ENCODE results near the gene NBEA.

NBEA gene

DNA sequence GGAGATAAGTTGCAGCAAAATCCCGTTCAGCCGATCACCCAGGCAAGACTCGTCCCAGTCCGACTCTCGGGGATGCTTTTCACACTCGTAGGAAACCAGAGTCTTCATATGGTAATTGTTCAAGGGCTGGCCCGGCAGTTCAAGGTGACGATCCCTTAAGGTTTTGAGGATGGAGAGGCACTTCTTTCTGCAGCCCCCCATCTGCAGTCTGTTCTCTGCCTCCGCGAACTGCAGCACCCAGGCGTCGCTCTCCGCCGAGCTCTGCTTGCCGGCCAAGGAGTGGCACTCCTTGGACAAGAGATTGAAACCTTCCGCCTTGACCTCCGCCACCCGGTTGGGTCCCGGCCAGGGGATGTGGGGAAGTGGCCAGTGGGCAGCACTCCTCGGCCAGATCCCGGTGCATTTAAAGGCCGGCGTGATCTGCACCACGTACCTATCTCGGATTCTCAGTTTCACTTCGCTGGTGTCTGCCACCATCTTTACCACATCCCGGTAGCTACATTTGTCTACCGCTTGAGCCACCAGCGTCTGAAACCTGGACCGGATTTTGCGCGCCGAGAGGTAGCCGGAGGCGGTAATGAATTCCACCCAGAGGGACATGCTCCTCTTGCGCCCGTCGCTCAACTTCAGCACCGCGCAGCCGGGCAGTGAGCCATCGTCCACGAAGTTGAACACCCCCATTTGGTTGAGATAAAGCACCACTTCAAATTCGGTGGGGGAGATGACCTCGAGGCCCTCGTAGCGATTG, 533.3 kb downstream of the NBEA start:
- DNase-seq (ENCODE audit: low spot score), result no peak

DNA sequence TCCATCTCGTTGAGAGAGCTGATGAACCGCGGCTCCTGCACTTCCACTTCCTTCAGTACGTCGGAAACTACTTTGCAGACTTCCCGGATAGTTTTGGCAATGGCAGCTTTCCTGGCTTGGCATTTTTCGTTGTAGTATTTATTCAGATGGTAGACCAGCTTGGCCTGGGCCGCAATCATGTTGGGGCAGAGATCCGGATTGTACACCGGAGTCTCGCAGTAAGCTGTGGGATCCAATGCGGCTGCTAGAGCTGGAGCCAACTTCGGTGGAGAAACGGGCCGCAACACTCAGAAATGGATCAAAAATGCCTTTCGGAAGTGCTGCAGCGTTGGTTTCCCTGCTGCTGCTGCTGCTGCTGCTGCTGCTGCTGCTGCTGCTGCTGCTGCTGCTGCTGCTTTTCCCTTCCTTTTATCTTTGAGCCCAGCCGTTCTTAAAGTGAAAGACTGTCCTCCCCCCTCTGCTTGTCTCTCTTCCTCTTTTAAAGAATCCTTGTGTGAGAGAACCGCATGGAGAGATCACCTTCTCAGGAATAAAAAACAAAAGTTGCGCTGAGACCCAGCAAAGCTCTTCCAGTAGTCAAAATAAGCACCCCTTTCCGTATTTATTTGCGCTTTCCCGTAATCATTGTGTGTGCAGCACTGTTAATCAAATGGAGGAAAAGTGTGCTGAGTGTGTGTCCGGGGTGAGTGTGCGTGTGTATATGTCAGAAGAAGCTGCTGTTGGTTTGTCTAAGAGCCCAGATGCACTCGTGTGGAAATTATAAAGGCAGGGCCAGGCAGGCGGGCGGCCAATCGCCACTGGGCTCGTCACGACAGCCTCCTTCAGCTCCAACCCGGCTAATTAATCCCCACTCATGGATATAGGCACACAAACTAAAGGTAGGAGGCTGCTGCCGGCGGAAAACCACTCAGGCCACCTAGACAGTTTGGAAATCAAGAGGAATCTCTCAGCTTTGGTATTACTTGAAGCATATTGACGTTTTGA, 534.2 kb downstream of the NBEA start, which contains the start of gene MAB21L1:
Gene MAB21L1 (minus strand): TSS at position 730 of the 984 bp plus-strand sequence. CDS start 551 bp downstream, at position 179.
- peak; percentile 57 for DNase-seq (ENCODE audit: low spot score)

DNA sequence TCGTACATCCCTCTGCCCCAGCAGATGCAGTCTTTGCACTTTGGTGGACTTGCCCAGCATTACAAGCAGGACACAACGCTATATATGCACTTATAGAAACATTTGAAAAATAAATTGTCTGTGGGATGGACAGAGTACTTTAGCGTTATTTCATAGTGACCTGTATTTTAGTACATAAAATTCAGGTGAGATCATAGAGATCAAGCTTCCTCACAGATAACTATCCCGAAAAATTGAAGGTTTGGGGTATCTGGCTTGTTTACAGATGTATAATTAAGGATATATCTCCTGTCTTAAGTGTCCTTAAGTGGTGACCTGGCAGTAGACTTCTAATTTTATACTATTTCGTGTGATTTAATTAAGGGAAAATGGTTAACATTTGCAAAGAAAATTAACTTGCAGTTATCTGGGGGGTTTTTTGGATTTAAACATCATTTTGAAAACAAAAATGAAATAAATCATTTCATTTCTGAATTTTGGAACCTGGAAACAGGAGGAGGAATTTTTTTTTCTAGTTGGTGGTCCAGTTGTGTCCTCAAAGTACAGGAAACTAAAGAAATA, 535.4 kb downstream of the NBEA start:
- DNase-seq (ENCODE audit: low spot score), result no peak

DNA sequence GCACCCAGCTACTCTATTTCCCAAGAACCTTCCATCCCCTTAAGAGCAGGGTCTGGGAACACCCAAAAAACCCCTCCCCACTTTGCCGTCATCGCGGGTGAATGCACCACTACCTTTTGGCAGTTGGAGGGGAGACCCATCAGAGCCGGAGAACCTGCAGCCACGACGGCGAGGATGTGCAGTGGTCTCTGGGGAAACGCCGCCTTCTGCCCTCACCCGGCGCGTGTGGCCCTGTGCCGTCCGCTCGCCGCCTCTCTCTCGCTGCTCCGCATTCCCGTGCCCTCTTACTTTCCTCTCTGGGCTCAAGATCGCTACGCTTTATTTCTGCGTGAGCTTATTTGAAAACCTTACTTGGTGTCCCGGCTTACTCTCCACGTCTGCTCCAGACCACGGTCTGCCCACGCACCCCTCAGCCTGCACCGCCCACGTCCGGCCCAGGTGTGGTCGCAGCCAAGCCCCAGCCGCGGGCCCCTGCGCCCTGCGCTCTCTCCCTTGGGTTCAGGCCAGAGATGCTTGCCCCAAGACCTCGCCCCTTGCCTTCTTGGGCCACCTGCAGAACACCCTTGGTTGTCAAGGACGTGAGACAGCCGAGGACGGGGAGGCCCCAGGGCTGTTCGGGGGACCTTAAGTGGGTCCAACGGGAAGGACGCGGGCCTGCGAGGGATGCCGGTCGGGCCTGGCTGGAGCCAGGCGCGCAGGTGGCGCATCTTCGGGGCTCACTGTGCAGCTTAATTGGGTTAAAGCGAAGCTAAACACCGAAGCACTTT, 536.4 kb downstream of the NBEA start:
- DNase-seq (ENCODE audit: low spot score), result no peak

DNA sequence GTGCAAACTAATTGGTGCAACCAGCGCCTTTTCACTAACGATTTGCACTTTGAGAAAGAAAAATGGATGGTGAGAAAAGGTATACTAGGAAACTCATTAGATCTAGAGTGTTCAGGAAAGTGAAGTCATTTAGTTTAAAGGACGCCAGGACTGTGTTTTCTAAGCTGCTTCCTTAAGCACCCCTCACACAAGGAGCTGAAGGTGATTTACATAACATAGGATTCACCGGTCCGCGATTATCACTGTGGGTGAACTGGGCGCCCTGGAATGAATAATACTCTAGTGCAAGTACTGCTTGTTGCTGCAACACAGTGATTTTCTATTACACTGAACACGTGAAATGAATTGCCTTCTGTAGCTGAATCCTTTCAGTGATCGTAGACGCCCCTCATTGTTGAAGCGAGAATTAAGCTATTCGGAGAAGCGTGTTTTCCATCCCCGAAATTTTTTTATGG, 537.0 kb downstream of the NBEA start:
- DNase-seq (ENCODE audit: low spot score), result no peak

DNA sequence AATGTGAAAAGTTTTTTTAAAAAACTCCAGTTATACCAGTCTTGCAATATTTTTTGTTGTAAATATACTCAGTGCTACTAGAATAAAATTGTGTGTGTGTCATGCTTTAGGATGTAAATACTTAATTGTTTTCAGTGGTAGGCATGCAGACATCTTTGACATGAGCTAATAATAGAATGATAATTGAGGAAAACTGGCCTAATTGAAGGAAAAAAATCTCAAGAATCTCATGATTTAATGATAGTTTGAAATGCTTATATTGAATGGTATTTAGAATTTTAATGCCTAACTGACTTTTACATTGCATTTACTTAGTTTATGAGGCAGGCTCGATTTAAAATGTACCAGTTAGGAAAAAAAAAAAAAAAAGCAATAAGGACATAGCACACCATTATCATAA, 537.6 kb downstream of the NBEA start:
- DNase-seq (ENCODE audit: low spot score), result no peak

DNA sequence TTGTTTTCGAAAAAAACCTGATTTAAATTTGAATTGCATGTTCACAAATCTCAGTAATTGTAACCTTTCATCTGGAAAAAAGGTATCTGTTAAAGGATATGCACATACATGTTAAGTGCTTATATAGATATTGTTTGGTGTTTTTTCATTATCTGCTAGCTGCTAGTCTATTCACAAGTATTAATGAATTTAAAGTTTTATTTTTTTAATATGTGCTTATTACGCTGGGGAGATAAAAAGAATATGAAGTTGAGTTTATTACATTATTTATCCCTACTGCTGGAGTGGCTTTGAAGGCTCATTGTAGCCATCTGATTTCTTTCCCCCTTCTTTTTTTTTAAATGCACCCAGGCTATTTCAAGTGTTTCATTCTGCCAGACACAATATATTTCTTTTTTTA, 538.3 kb downstream of the NBEA start:
- DNase-seq (ENCODE audit: low spot score), result no peak

DNA sequence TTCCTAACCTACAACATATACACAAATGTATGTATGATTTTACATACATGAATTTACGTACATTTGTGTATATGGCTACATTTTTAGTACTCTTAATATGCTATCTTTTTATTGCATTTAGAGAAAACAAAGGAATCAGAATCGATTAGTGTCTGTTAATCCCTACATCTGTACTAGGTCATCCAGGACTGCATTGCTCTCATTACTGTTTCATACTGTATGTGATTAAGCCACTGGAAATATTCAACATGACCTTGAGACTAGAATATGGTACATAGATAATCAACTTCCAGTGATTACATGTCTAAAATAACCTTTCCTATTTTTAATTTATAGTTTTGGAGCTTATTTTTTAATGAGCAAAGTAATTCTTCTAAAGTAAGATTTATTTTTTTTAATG, 539.7 kb downstream of the NBEA start:
- no peak for DNase-seq (ENCODE audit: low spot score)

DNA sequence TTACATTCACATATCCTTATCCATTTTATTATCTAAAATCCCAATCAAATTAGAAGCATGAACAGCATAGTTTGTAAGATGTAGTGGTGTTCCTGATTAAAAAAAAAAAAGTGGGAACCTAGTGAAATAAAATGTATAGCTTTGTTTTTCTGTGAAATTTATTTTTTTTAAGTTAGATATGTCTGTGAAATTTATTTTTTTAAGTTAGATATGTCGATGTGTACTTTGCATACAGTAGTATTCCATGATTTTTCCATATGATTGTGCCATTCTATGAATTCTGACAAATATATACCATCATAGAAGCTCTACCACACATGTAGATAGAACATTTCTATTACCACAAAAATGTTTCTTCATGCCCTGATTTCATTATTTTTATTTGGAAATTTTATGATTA, 540.5 kb downstream of the NBEA start:
- DNase-seq (ENCODE audit: low spot score), result no peak

DNA sequence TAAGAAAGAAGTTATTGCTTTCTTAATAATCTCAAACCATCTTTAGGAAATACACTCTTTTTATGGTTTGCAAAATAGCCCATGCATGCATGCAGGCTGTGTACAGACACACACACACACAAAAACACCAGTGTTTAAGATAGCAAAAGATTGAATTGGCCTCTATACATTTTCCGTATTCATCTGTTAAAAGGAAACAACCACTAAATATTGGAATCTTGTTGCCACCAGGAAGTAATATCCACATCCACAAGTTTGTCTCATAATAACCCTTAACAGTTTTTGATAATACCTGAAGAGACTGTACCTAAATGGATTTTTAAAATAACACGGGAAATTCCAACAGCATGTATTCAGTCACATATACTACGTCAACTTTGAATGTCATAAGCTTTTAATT, 541.7 kb downstream of the NBEA start:
- DNase-seq (ENCODE audit: low spot score), result no peak

DNA sequence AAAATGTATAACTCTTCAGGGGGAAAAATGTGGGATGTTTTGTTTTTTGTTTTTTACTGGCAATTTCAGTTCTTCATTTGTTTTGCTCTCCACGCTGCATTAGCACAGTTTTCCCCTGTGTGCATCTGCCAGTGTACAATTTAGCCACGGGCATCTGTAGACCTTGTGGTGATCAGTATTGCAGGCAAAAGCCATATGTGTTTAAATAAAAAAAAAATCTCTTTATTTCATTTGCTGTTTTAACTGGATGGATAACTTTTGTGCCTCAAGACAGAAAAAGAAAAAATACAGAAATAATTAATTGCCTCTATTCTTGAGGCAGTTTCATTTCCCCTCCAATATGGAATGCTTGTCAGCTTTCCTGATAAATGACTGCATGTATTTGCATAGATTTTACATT, 542.3 kb downstream of the NBEA start:
- no peak for DNase-seq (ENCODE audit: low spot score)

DNA sequence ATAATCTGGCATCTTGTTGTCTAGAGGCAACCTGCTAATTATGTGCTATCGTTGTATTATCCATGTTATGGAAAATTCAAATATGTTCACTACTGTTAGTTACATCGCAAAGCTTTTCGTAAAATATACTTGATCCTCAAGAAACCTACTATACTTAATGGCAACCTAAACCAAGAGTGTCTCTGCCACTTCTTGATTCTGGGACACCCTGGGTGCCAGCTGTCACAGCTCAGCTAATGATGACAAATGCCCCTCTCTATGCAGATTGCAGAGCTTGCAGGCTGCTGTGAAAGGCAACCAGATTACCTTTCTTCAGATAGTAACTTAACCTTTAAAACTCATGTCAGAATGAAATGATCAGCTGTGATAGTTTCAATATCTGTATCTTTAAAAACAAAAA, 543.4 kb downstream of the NBEA start:
- DNase-seq (ENCODE audit: low spot score), result no peak

DNA sequence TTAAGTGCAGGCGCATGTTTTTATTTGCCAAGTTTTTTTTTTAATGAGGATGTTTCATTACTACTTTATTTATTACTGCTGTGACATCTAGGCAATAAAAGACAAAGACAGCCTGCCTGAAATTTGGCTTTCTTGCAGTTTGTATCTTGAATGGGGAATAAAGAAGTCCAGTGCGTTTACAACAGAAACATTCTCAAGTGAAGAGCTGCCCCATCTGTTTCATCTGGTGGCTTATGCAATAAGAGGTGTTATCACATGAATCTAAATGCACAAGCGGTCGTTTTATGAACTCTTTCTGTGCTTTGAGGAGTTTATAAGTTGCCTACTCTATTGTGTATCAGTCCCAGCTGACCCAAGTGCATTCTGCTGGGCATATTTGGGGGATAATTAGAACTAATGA, 547.0 kb downstream of the NBEA start:
- no peak for DNase-seq (ENCODE audit: low spot score)

DNA sequence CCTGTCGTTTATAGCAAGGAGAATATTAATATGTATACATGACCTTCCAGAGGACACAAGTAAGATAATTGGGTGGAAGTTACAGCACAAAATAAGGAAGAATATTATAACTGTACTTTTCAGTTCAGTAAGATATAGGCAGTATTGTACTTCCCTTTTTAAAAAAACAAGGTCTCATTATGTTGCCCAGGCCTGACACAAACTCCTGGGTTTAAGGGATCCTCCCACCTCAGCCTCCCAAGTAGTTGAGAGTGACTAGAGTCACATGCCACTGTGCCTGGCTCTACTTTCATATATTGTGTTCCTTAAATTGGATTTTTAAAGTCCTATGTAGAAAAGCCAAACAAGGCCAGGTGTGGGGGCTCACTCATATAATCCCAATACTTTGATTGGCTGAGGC, 553.9 kb downstream of the NBEA start:
- DNase-seq (ENCODE audit: low spot score), result no peak

DNA sequence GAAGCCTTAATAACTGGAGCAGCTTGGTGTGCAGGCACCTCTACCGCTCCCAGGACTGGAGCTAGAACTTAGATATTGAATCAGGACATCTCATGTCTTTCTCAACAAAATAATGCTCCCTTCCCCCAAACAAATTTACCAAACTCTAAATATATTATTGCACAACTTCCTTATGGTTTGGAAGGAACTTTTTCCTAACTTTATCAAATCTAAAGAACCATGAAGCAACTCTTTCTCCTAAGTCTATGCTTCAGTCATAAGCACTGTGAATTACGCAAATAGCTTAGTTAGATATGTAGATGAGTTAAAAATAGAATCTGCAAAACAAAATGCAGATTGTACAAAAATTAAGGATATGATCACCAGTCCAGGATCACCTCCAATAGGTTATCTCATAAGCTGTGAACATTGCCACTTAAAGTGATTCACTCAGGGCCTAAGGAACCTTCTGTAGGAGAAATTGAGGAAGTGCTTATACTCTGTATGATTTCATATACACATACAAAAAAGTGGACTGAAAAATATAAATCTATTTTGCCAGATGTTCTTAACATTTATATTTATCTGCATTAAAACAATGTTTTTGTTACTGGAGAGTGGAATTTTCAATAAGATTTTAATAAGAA, 554.8 kb downstream of the NBEA start:
- DNase-seq (ENCODE audit: low spot score), result no peak

DNA sequence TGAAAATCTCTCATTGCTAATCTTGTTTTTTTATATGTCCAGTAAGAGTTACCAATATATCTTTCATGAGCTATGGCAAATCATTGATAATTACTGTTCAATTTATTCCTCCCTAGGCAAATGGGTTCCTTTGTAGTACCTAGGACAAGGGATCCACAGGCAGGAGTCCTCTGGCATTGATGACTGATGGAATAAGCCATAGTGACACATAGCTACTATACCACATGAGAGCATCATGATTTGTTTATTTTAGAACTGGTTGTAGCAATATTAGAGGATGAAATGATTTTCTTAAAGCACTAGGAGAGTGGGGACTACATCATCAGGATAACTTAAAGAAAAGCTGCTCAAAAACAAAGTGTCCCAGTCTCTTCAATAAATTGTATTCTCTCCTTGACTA, 556.2 kb downstream of the NBEA start:
- no peak for DNase-seq (ENCODE audit: low spot score)

DNA sequence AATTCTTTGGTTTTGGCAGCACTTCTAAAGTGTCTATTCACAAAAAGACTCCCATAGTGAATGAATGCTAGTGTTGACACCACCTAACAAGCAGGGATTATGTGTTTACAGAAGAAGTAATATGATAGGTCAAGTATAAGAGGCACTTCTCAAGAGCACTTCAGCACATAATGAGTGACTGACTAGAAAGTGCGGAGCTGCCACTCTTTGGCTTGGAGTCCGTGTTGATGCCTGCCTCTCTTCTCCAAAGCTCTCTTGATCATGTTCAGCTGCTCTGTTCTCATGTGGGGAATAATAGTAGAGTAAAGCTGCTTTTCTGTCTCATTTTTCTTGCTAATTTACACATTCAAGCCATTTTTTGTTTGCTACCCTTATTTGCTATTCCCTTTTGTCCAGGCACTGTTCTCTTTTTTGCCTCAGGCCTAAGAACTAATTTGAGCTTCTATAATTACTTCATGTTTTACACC, 557.2 kb downstream of the NBEA start:
- peak; percentile 20 for DNase-seq (ENCODE audit: low spot score)

DNA sequence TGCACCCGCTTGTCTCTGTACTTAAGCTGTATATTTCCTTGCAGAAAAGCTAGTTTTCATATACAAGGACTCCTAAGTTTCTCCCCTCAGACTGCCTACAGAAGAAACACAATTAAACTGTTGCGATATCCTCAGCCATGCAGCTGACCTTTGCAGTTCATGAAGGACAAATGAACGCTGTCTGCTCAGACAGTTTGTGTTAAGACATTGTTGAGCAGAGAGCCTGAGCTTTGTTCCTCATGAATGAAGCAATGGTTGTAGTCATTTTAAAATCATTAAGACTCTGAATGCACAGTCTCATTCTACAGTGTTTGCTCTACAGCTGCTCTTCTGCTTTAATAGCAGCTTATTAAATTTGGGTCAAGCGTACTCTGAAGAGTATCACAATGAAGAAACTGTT, 557.6 kb downstream of the NBEA start:
- peak; percentile 53 for DNase-seq (ENCODE audit: low spot score)

DNA sequence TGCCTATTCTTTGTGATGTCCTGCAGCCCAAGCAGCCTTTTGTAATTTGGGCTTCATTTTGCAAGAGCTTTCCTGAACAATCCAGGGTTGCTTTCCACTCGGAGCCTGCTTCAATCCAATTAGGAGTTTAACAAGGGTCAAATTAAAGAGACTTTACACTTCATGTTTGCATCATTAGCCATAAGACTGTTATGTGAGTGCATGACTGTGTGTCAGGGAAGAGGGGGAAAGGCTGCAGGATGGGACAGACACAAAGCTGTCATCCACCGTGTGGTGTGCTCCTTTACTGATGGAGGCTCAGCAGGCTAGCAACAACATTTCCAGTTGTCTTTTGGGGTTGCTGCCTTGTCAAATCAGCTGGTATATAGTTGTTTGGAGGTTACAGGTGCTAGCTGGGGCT, 558.1 kb downstream of the NBEA start:
- DNase-seq (ENCODE audit: low spot score), result no peak

DNA sequence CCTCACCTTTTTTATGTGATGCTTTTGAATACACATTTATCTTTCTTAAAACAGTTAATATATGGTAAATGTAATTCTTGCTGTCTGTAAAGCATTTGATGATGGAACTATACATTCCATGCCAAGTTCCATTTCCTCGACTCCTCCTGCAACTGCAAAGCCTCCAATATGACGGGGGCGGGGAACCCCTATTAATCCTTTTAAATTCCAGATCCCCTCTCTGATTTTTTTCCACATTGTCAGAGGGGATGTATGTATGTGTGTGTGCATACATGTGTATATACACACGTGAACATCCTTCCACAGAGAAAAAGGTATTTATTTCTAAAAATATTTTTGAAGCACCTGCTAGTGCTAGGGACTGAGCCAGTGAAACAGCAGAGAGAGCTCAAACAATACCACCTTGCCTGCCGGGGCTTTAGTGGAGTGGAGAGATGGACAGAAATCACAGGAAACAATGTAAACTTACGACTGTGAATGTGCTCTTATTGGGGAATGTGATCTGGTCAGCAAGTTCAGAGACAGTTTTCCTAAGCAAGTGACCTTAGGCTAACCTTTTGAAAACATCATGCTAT, 559.7 kb downstream of the NBEA start:
- DNase-seq (ENCODE audit: low spot score), result no peak

DNA sequence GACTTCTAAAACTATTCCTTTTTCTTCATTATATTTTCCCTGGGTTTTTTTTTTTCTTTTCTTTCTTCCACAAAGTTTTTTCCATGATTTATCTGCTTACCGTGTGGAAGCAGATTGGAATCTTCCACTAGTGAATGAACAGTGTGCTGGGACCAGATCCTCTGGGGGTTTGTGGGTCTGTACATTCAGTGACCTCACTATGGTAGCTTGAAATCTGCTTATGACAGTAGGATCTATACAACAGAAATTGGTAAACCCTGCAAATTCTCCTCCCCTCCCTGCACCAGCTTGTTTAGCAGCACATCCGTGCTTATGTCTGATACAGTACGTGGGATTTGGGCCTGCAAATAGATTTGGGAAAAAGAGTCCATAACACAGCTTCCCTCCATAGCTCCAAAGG, 560.4 kb downstream of the NBEA start:
- no peak for DNase-seq (ENCODE audit: low spot score)
